GM18511 (cell line): ENCODE results near the gene GDF10.

Source experiments
- ATAC-seq: cut with Tn5 transposase; IDR thresholded peaks from one replicate; pipeline ENCODE4 v1.9.1; 2021; ENCODE audit warnings: mild to moderate bottlenecking, moderate library complexity; ENCODE audit not compliant: unreplicated experiment

The GDF10 gene

GRCh38 chr10:47350671-47351640, 51.0 kb downstream of the GDF10 start:
- no peak for ATAC-seq

- no peak for ATAC-seq
Observed at GRCh38 chr10:47351899-47352815, 52.2 kb downstream of the GDF10 start.

DNA sequence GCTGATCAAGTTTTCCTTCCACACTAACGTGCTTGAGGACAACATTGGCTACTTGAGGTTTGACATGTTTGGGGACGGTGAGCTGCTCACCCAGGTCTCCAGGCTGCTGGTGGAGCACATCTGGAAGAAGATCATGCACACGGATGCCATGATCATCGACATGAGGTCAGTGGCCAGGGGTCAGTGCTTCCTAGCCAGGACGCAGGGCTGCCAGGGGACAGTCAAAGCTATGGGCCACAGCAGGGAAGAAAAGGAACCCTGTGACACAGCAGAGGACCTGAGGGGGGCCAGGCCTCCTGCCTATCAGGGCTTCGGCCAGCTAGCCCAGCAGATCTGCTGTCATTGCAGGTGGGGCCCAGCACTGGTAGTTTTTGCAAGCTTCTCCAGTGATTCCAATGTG, 53.4 kb downstream of the GDF10 start:
- no peak for ATAC-seq

- no peak for ATAC-seq
Observed at GRCh38 chr10:47354165-47354564, 54.2 kb downstream of the GDF10 start.

GRCh38 chr10:47354900-47355299, 54.9 kb downstream of the GDF10 start:
- ATAC-seq, result no peak

- ATAC-seq, result no peak
Observed at GRCh38 chr10:47356708-47357107, 56.7 kb downstream of the GDF10 start.

DNA sequence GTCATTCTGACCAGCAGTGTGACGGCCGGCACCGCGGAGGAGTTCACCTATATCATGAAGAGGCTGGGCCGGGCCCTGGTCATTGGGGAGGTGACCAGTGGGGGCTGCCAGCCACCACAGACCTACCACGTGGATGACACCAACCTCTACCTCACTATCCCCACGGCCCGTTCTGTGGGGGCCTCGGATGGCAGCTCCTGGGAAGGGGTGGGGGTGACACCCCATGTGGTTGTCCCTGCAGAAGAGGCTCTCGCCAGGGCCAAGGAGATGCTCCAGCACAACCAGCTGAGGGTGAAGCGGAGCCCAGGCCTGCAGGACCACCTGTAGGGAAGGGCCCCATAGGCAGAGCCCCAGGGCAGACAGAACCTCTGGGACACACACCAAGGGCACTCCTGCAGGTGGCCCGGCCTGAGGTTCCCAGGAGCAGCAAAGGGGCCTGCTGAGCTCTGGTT, 57.2 kb downstream of the GDF10 start:
- ATAC-seq, result no peak

GRCh38 chr10:47357911-47358310, 57.9 kb downstream of the GDF10 start:
- ATAC-seq, result no peak

GRCh38 chr10:47358457-47358856, 58.5 kb downstream of the GDF10 start:
- ATAC-seq, result no peak

DNA sequence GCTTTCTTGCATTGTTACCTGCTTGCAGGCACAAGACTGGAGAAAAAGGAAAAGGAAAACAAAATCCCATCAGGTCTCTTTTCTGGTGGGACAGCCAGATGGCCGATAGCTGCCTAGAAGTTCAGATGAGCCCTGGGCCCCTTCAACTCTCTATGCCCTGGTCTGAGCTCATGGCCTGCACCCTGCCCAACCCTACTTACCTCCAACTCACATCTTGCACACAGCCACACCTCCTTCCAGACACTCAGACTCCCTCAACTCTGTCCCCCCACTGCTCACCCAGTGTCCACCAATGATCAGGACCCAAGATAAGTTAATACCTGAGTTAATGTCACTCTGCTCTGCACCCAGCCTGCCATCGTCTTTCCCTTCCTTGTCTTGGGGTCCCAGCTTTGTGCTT, 59.1 kb downstream of the GDF10 start:
- no peak for ATAC-seq

- no peak for ATAC-seq
Observed at GRCh38 chr10:47359626-47360418, 59.8 kb downstream of the GDF10 start.

DNA sequence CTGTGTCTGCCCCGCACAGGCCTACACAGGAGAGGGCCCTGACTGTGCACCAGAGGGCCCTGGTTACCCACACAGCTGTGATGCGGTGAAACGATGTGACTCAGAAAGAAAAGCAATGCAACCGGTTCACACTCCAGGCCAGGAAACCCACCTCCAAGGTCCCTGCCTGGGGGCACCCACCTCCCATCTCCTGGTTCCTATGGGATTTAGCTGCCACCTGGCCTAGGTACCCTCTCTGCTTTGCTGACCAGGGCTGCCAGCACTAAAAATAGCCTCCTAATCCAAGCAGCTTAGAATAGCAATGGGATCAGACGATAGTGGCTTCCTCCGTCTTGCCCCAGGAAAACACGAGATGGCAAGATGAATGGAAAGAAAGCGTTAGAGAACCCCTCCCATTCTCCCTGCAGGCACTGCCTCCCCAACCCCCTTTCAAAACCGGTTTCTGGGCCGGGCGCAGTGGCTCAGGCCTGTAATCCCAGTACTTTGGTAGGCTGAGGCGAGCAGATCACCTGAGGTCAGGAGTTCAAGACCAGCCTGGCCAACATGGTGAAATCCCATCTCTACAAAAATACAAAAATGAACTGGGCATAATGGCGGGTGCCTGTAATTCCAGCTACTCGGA, 60.5 kb downstream of the GDF10 start:
- no peak for ATAC-seq

DNA sequence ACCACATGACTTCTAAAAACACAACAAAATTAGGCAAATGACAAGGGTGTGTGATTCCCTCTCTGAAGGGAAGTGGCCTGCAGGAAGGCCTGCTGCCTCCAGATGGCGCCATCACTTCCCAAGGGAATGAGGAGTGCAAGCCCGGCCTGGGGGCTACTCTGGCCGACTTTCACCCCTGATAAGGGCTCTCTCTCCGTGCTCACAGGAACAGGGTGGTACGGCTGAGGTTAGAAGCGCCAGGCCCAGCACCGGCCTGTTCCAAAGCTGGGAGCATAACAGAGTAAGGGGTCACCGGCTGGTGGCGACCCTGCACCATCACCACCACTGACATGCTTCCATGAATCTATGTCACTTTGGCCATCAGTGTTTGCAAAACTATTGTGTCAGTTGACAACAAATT, 61.3 kb downstream of the GDF10 start:
- no peak for ATAC-seq

DNA sequence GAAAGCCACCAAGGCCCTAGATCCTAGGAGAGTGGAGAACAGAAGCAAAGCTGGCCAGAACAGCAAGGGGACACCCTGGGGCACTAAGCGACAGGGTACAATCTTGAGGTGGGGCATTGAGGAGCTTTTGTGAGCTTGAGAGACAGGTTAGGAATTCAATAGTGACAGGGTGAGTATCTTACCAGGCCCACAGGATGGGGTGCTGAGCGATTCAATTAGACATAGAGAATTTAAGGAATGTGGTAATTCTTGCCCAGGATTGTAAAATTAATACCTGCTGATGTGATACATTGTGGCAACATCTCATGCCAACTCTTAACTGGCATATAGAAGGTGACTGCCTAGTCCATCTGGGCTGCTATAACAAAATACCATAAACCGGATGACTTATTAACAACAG, 62.2 kb downstream of the GDF10 start:
- no peak for ATAC-seq
